A549 treated with AZD9567 at 1 μM for 4 hours (cell line): Measurements from ENCODE around the gene TRAM1L1. TPM values are rescaled to one million over a fixed set of nuclear protein-coding genes. Genes with fewer than 3 reads are reported as not detected.

ENCODE experiments used
- total RNA-seq: library from RNA; stranded (reverse); fragments of 200-300 nt; extraction: Qiagen RNA extraction; gene quantifications from 5 replicates; pipeline ENCODE4 v1.2.3, GENCODE V29; 2022; ENCODE audit not compliant: insufficient read depth

TRAM1L1 gene
- total RNA-seq, result 0.35 to 0.82 TPM (median 0.47 TPM) in 4 of 5 replicates, not detected in the other

GRCh38 chr4:117084866-117085701, at the start of gene TRAM1L1:
Gene TRAM1L1 (minus strand): TSS chr4:117085576. CDS start chr4:117085393, 183 bp downstream.

